ENCODE measurements around the gene TINCR.
A peak's percentile ranks its signal among the peaks of the same experiment; 100 is the strongest.
"Not testable (repeated sequence)": the region's sequence is repeated elsewhere in the genome, so short reads cannot be mapped to it uniquely, and the experiment has no call there.

TINCR gene

DNA sequence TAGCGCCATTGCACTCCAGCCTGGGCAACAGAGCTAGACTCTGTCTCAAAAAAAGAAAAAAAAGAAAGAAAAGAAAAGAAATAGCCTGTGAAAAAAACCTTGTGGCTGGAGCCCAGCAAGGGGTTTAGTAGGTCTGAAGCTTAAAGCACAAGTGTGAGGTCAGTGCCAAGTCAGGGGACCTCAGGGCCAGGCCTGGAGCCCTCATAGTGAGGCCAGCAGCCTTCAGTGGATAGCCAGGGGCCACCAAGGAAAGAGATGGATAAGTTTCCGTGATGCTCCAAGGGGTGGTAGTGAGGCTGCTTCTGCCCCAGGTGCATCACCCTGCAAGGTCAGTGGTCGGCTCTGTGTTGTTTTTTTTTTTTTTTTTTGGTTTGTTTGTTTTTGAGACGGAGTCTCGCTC, 12.9 kb downstream of the TINCR start:
- H3K4me1 Mint-ChIP-seq: no peaks in the 10 kb centered on the region
- H3K27ac Mint-ChIP-seq: no peak overlapping the region
- DNase-seq (ENCODE audit: low spot score in 2 of 2): no peak
- no peaks in the 10 kb centered on the region for H3K9me3 Mint-ChIP-seq
- no peak overlapping the region for H3K4me3 Mint-ChIP-seq
- no peaks in the 10 kb centered on the region for H3K36me3 Mint-ChIP-seq
- ATAC-seq: no peak

DNA sequence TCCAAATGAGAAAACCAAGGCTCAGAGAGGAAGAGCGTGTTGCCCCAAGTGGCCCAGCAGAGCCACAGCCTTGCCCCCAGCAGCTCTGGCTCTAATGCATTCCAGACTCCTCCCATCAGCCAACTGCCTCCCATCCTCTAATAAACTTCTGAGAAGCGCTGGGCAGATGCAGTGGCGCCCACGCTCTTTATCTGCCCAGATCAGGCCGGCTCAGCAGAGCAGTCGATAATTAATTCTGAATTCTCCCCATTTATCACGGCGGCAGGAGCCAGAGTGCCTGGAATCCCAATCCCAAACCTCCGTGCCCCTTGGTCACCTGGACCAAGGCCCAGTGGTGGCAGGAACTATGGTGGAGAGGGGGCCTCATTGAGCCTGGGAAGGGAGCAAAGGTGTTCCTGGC, 13.9 kb downstream of the TINCR start:
- H3K36me3 Mint-ChIP-seq: no peaks in the 10 kb centered on the region
- H3K27ac Mint-ChIP-seq: no peak overlapping the region
- no peak overlapping the region for H3K4me3 Mint-ChIP-seq
- DNase-seq (ENCODE audit: low spot score in 2 of 2): no peak
- ATAC-seq: no peak
- no peaks in the 10 kb centered on the region for H3K9me3 Mint-ChIP-seq
- no peaks in the 10 kb centered on the region for H3K4me1 Mint-ChIP-seq

DNA sequence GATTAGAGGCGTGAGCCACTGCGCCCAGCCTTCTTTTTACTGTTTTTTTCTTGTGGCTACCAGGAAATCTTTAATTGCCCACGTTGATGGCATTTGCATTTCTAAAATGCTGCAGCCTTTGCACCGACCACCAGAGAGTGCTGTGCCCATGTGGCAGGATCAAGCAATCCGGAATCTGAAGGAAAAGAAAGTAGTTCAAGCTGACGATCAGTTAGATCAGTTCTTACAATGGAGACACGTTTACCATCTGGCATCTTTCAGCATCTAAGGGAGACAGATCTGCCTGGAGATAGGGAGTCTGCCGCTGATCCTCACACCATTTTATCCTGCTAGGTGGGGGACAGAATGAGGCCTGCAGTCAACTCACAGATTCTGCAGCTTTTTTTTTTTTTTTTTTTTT, 19.9 kb downstream of the TINCR start:
- ATAC-seq: peak; percentile 32
- DNase-seq (ENCODE audit: low spot score in 2 of 2): no peak
- Mint-ChIP-seq H3K4me3 (no peak overlapping the region), H3K4me1 (no peaks in the 10 kb centered on the region), H3K27ac (no peak overlapping the region), H3K36me3 (no peaks in the 10 kb centered on the region), H3K9me3 (no peaks in the 10 kb centered on the region)

DNA sequence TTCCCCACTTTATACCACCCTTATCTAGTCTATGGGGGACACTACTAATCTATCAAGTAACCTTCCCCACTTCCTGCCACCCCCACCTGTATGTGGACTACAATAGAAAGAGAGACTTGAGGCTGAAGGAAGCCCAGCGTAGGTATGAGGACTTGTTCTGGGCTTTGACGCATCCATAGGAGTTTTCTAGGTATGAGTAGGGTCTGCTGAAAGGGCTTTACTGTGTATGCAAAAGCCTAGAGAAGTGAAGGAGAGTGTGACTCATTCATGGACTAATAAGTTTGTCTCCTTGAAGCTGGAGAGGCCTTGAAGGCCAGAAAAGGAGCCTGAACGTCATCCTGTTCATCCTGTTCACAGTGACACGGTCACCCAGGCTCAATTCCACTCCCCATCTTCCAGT, 21.8 kb downstream of the TINCR start:
- H3K4me3 Mint-ChIP-seq: no peak overlapping the region
- DNase-seq (ENCODE audit: low spot score in 2 of 2) (no peak), ATAC-seq (peak; percentile 16)
- no peaks in the 10 kb centered on the region for H3K36me3 Mint-ChIP-seq
- H3K9me3 Mint-ChIP-seq: no peaks in the 10 kb centered on the region
- H3K27ac Mint-ChIP-seq: no peak overlapping the region
- H3K4me1 Mint-ChIP-seq: no peaks in the 10 kb centered on the region

DNA sequence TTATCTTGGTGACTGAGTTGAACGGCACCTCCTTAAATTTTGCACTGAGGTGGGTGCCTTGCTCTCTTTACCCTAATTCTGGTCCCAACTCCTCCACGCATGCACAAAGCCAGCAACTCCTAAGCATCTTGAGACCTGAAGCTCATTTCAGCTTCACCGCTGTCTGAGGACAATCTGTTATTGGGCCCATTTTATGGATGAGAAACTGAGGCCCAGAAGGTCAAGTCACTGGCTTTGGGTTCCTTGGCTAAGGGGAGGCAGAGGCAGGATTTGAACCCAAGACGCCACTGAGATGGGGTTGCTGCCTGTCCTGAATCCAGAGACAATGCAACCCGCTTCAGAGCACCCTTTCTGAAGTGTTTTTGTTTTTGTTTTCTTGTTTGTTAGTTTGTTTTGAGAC, 22.7 kb downstream of the TINCR start:
- Mint-ChIP-seq H3K36me3 (no peaks in the 10 kb centered on the region), H3K4me3 (no peak overlapping the region), H3K4me1 (no peaks in the 10 kb centered on the region), H3K9me3 (no peaks in the 10 kb centered on the region), H3K27ac (no peak overlapping the region)
- DNase-seq (ENCODE audit: low spot score in 2 of 2) (no peak), ATAC-seq (no peak)

DNA sequence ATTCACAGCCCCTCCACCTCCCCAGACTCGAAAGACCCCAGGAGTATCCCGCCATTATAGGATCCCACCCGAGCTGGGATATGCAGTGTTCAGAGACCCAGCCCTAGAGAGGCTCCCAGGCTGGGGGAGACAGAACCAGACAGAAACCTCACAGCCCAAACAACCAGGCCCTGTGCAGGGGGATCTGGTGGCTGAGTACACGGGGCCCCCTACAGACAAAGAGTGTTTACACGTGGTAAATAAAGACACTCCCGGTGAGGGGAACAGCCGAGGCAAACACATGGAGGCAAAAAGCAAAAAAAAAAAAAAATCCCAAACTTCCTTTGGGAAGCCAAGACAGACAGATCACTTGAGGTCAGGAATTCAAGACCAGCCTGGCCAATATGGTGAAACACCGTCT, 25.1 kb downstream of the TINCR start:
- no peaks in the 10 kb centered on the region for H3K9me3 Mint-ChIP-seq
- H3K4me3 Mint-ChIP-seq: no peak overlapping the region
- DNase-seq (ENCODE audit: low spot score in 2 of 2) (no peak), ATAC-seq (no peak)
- no peaks in the 10 kb centered on the region for H3K4me1 Mint-ChIP-seq
- H3K27ac Mint-ChIP-seq: no peak overlapping the region
- no peaks in the 10 kb centered on the region for H3K36me3 Mint-ChIP-seq

DNA sequence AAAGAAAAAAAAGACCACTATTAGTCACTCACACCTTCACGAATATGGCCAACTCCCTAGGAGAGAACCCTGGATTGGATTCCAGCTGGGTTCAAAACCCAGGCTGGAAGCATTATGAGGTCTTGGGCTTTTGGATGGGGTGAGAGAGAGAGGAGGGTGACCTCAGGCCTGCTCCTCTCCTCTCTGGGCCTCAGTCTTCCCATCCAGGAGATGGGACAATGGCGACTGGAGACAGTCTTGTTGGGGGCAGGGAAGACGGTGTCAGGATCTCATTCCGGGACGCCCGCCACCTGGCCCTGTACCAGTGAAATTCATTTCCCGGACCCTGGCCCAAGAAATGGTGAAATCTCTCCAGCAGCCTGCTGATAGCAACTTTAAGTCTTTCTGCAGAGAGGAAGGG, 26.3 kb downstream of the TINCR start:
- H3K36me3 Mint-ChIP-seq: no peaks in the 10 kb centered on the region
- H3K4me1 Mint-ChIP-seq: no peaks in the 10 kb centered on the region
- no peak for ATAC-seq
- H3K4me3 Mint-ChIP-seq: no peak overlapping the region
- peak overlapping the region; percentile 40 for H3K27ac Mint-ChIP-seq
- H3K9me3 Mint-ChIP-seq: no peaks in the 10 kb centered on the region
- no peak for DNase-seq (ENCODE audit: low spot score in 2 of 2)

DNA sequence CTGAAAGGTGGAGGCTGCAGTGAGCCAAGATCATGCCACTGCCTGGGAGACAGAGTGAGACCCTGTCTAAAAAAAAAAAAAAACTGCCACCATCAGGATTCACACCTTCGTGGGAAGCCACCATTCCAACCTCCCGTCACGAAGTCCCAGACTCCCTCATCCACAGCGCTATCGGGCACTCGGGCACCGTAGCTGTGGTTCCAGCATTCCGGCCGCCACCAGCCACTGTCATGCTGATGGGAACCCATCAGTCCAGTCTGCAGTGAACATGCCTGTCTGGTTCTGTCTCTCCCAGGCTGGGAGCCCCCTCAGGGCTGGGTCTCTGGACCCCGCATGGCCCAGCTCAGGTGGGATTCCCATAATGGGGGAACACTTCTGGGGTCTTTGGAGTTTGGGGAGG, 27.5 kb downstream of the TINCR start:
- ATAC-seq (no peak), DNase-seq (ENCODE audit: low spot score in 2 of 2) (no peak)
- H3K27ac Mint-ChIP-seq: no peak overlapping the region
- no peak overlapping the region for H3K4me3 Mint-ChIP-seq
- no peaks in the 10 kb centered on the region for H3K9me3 Mint-ChIP-seq
- H3K36me3 Mint-ChIP-seq: no peaks in the 10 kb centered on the region
- peaks cover 7% of the 10 kb centered on the region for H3K4me1 Mint-ChIP-seq

DNA sequence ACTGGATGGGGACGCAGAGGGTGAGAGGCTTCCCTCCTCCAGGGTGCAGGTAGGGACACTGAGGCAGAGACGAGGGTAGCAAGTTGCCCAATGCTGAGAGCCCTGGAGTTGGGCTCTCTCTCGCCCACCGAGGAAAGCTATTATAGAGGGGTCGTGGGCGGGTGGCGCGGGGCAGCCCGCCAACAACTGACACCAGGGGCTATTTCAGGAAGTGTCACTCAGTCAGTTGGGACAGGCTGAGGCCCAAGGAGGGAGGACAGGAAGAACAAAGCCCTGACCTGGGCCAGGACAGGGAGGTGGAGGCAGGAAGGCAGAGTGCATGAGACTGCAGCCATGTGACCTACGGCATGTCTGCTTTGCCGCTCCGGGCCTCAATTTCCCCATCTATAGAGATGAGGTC, 29.9 kb downstream of the TINCR start:
- Mint-ChIP-seq H3K4me3 (no peak overlapping the region), H3K36me3 (no peaks in the 10 kb centered on the region), H3K4me1 (peaks cover 7% of the 10 kb centered on the region), H3K27ac (no peak overlapping the region), H3K9me3 (peaks cover 4% of the 10 kb centered on the region)
- ATAC-seq: no peak
- no peak for DNase-seq (ENCODE audit: low spot score in 2 of 2)

DNA sequence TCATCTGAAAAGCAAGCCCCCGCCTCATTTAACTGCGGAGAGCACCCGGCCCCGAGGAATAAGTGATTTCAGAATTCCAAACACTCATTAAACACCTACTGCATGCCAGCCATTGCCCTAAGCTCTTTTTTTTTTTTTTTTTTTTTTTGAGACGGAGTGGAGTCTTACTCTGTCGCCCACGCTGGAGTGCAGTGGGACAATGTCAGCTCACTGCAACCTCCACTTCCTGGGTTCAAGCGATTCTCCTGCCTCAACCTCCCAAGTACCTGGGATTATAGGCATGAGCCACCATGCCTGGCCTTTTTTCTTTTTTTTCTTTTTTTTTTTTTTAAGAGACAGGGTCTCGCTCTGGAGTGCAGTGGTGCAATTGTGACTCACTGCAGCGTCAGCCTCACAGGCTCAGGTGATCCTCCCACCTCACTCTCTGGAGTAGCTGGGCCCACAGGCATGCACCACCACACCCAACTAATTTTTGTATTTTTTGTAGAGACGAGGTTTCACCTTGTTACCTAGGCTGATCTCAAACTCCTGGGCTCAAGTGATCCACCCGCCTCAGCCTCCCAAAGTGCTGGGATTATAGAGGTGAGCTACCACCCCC, 30.7 kb downstream of the TINCR start:
- not testable (repeated sequence) for H3K36me3 Mint-ChIP-seq, H3K4me1 Mint-ChIP-seq

DNA sequence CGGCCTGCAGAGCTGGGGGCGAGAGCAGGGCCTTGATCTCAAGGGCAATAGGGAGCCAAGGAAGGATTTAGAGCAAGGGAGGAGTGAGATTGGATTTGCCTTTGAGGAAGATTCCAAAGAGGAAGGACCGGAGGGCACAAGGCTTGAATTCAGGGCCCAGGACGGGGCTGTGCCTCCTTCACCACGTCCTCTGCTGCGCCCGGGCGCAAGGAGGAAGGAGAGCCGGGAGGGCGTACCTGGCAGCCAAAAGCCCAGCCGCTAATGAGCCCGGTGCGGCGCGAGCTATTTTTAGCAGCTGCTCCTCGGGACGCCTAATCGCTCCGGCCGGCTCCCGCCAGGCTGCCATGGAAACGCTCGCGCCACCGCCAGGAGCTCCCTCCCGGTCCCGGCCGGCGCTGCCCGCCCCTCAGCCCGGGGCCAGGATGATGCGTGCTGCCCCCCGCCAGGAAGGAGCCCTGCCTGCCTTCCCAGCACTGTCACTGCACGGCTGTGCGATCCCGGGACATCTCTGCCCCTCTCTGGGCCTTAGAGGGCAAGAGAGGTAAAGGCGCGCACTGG, 31.3 kb downstream of the TINCR start:
- Mint-ChIP-seq H3K4me3 (no peak overlapping the region), H3K9me3 (peaks cover 4% of the 10 kb centered on the region), H3K4me1 (peaks cover 7% of the 10 kb centered on the region), H3K36me3 (no peaks in the 10 kb centered on the region), H3K27ac (no peak overlapping the region)
- ATAC-seq (no peak), DNase-seq (ENCODE audit: low spot score in 2 of 2) (no peak)

More for the DNA sequence above, 30.7 kb downstream of the TINCR start:
- not testable (repeated sequence) for DNase-seq (ENCODE audit: low spot score in 2 of 2); H3K9me3 Mint-ChIP-seq; H3K27ac Mint-ChIP-seq; ATAC-seq; H3K4me3 Mint-ChIP-seq

DNA sequence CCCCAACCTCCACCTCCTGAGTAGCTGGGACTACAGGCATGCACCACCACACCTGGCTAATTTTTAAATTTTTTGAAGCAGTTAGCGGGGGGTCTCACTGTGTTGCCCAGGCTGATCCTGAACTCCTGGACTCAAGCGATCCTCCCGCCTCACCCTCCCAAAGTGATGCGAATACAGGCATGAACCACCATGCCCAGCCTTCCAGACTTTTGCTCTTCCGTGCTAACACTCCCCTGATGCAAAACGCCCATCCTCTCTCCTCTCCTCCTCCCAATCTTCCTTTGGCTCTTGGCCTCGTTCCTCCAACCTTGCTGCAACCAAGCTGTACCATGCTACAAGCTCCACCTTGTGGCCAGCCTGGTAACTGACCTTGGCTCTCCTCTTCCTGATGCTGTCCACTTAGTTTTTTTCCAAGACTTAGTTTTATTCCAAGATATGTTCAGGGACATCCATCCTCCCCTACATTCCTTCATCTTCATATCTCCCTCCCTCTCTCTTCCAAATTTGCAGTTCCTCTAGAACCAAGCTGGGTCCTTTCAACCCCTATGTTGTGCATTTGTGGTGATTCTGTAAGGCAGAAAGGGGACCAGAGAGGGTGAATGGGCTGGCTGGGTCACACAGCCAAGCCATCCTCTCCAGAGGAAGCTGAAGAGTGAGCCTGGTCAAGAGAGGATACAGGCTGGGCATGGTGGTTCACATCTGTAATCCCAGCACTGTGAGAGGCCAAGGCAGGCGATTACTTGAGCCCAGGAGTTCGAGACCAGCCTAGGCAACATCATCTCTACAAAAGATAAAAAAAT, 32.8 kb downstream of the TINCR start:
- H3K9me3 Mint-ChIP-seq: peaks cover 4% of the 10 kb centered on the region
- no peaks in the 10 kb centered on the region for H3K36me3 Mint-ChIP-seq
- DNase-seq (ENCODE audit: low spot score in 2 of 2): no peak
- peaks cover 7% of the 10 kb centered on the region for H3K4me1 Mint-ChIP-seq
- ATAC-seq: no peak
- H3K4me3 Mint-ChIP-seq: no peak overlapping the region
- no peak overlapping the region for H3K27ac Mint-ChIP-seq

DNA sequence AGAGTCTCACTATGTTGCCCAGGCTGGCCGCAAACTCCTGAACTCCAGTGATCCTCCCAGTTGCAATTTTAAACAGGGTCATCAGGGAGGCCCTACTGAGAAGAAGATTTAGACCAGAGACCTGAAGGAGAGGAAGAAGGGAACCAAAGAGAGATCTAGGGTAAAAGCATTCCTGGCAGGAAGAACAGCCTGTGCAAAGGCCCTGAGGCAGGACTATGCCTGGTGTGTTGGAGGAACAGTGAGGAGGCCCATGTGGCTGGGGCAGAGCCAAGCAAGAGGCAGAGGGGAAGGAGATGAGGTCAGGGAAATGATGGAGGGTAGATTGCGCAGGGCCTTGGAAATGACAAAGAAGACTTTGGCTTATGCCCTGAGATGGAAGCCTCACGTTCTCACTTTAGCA, 34.5 kb downstream of the TINCR start:
- Mint-ChIP-seq H3K36me3 (no peaks in the 10 kb centered on the region), H3K4me3 (no peak overlapping the region), H3K4me1 (peaks cover 7% of the 10 kb centered on the region), H3K27ac (no peak overlapping the region), H3K9me3 (peaks cover 4% of the 10 kb centered on the region)
- DNase-seq (ENCODE audit: low spot score in 2 of 2) (no peak), ATAC-seq (no peak)

DNA sequence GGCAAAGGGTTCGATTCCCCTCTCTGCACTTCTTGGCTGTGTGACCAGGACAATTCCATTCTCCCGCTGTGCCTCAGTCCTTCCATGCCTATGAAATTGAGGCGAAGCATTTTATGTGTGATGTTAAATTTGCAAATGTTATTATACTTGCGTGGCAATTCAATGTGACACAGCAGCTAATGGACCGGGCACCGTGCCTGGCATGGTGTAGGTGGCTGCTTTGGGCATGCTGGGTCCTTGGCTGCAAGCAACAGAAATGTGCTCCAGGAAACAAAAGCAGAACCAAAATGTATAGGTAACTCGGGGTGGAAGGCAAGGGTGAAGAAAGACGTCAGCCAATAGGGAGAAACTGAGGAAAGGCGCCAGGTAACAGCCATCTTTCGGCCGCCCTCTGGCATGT, 37.1 kb downstream of the TINCR start:
- H3K4me1 Mint-ChIP-seq: peaks cover under 1% of the 10 kb centered on the region
- no peak for ATAC-seq

DNA sequence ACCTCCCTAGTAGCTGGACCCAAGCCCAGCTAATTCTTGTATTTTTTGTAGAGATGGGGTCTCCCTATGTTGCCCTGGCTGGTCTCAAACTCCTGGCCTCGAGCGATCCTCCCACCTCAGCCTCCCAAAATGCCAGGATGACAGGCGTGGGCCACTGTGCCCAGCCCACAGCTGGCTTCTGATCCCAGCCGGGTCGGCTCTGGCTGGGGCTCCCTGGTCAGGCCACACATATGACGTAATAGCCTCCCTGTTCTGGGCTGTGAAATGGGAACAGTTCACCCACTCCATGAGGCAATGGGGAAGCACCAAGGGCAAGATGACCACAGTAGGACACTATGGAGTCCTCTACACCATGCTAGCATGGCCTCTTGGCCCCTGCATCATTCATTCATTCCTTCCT, 41.1 kb downstream of the TINCR start:
- Mint-ChIP-seq H3K4me1 (no peaks in the 10 kb centered on the region), H3K36me3 (no peaks in the 10 kb centered on the region), H3K27ac (no peak overlapping the region), H3K4me3 (no peak overlapping the region), H3K9me3 (no peaks in the 10 kb centered on the region)
- DNase-seq (ENCODE audit: low spot score in 2 of 2): no peak
- no peak for ATAC-seq

More for the DNA sequence above, 37.1 kb downstream of the TINCR start:
- H3K36me3 Mint-ChIP-seq: no peaks in the 10 kb centered on the region
- H3K9me3 Mint-ChIP-seq: peaks cover 4% of the 10 kb centered on the region
- no peak for DNase-seq (ENCODE audit: low spot score in 2 of 2)
- no peak overlapping the region for H3K4me3 Mint-ChIP-seq
- H3K27ac Mint-ChIP-seq: no peak overlapping the region

DNA sequence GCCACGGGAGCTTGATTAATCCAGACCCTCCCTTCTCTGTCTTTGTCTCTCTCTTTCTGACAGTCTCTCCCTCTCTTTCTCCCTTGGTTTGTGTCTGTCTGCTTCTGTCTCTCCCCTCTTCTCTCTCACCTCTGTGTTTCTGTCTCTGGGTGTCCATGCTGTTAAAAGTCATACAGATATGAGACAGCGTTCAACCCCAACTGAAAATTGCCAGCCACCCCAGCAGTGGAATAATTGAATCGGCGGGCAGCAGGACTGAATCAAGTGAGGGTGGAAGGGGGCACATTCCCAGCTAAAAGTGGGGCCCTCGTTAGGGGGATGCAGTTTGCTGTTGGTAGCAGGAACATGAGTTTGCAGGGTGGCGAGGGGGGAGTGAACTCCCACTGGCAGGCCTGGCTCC, 43.7 kb downstream of the TINCR start:
- no peak overlapping the region for H3K4me3 Mint-ChIP-seq
- ATAC-seq (no peak), DNase-seq (ENCODE audit: low spot score in 2 of 2) (no peak)
- no peak overlapping the region for H3K27ac Mint-ChIP-seq
- peaks cover 5% of the 10 kb centered on the region for H3K9me3 Mint-ChIP-seq
- H3K36me3 Mint-ChIP-seq: no peaks in the 10 kb centered on the region
- no peaks in the 10 kb centered on the region for H3K4me1 Mint-ChIP-seq

Data from stimulated activated effector memory CD8-positive, alpha-beta T cell treated with anti-CD3 and anti-CD28 coated beads, Interleukin-12 subunit alpha, Interleukin-12 subunit beta, amount 100 ng/mL, for 72 hours (primary cell).